HG03442 (cell line): ENCODE results near the gene SGF29.
"Not testable (repeated sequence)": the region's sequence is repeated elsewhere in the genome, so short reads cannot be mapped to it uniquely, and the experiment has no call there.

Experiments used
- ATAC-seq: cut with Tn5 transposase; IDR thresholded peaks from one replicate; pipeline ENCODE4 v1.9.1; 2021; ENCODE audit warnings: mild to moderate bottlenecking, moderate library complexity; ENCODE audit not compliant: unreplicated experiment

SGF29 gene

GRCh38 chr16:28532940-28533647, 20.6 kb upstream of the SGF29 start:
- ATAC-seq = no peak

GRCh38 chr16:28534542-28535373, 19.0 kb upstream of the SGF29 start:
- no peak for ATAC-seq

GRCh38 chr16:28537076-28537475, 16.6 kb upstream of the SGF29 start:
- no peak for ATAC-seq

GRCh38 chr16:28537964-28538732, 15.6 kb upstream of the SGF29 start:
- no peak for ATAC-seq

- no peak for ATAC-seq
Measured at GRCh38 chr16:28538733-28539596, 14.8 kb upstream of the SGF29 start, which contains the start of gene NUPR1. Gene NUPR1 (minus strand): TSS chr16:28538974. CDS start chr16:28538907, 67 bp downstream.

GRCh38 chr16:28540346-28540745, 13.4 kb upstream of the SGF29 start:
- no peak for ATAC-seq

- ATAC-seq = no peak
Measured at GRCh38 chr16:28542646-28543045, 11.1 kb upstream of the SGF29 start.

- ATAC-seq = no peak
Measured at GRCh38 chr16:28543072-28543471, 10.6 kb upstream of the SGF29 start.

- no peak for ATAC-seq
Measured at GRCh38 chr16:28544998-28545397, 8.7 kb upstream of the SGF29 start.

- not testable (repeated sequence) for ATAC-seq
Measured at GRCh38 chr16:28545964-28546363, 7.8 kb upstream of the SGF29 start.

GRCh38 chr16:28546626-28547025, 7.1 kb upstream of the SGF29 start:
- no peak for ATAC-seq

- no peak for ATAC-seq
Measured at GRCh38 chr16:28548306-28548802, 5.4 kb upstream of the SGF29 start.

GRCh38 chr16:28549301-28549899, 4.3 kb upstream of the SGF29 start:
- no peak for ATAC-seq

GRCh38 chr16:28554634-28555423, 1.1 kb downstream of the SGF29 start:
- no peak for ATAC-seq

- no peak for ATAC-seq
Measured at GRCh38 chr16:28555561-28555960, 1.8 kb downstream of the SGF29 start.

GRCh38 chr16:28556914-28557320, 3.2 kb downstream of the SGF29 start:
- no peak for ATAC-seq

GRCh38 chr16:28558456-28558855, 4.7 kb downstream of the SGF29 start:
- no peak for ATAC-seq

- ATAC-seq = no peak
Measured at GRCh38 chr16:28561557-28562187, 8.0 kb downstream of the SGF29 start.

- ATAC-seq = no peak
Measured at GRCh38 chr16:28562199-28562598, 8.5 kb downstream of the SGF29 start.
